WERI-Rb-1 (cell line): ENCODE data around the gene IGSF1.

Experiments used
- DNase-seq: peaks from one replicate; pipeline ENCODE4 v3.0.0-alpha.2; 2020
- H3K27ac ChIP-seq: fragments of 250-450 bp; sonication (Bioruptor Pico); 2 replicates; pipeline ENCODE4 v1.5.1; 2020; ENCODE audit warnings: mild to moderate bottlenecking, moderate library complexity
- H3K27me3 ChIP-seq: fragments of 250-450 bp; sonication (Bioruptor Pico); 2 replicates; pipeline ENCODE4 v1.5.1; 2021; ENCODE audit warnings: mild to moderate bottlenecking, low read depth, moderate library complexity; ENCODE audit not compliant: insufficient read depth, severe bottlenecking
- H3K36me3 ChIP-seq: fragments of 250-450 bp; sonication (Bioruptor Pico); 2 replicates; pipeline ENCODE4 v1.5.1; 2020; ENCODE audit warnings: mild to moderate bottlenecking, moderate library complexity
- H3K4me3 ChIP-seq: 2 replicates; pipeline ENCODE4 v1.5.1; 2011; ENCODE audit warnings: low read depth, mild to moderate bottlenecking, control low read depth, low read length
- H3K9me3 ChIP-seq: fragments of 250-450 bp; sonication (Bioruptor Pico); 2 replicates; pipeline ENCODE4 v1.5.1; 2021; ENCODE audit warnings: mild to moderate bottlenecking, moderate library complexity; ENCODE audit not compliant: severe bottlenecking
- TF ChIP-seq, protein P1 (sequence below): IDR thresholded peaks from 2 replicates; pipeline ENCODE4 v1.5.1; 2011; ENCODE audit warnings: low read depth, mild to moderate bottlenecking, control low read depth, inconsistent platforms, low read length

The IGSF1 gene

DNA sequence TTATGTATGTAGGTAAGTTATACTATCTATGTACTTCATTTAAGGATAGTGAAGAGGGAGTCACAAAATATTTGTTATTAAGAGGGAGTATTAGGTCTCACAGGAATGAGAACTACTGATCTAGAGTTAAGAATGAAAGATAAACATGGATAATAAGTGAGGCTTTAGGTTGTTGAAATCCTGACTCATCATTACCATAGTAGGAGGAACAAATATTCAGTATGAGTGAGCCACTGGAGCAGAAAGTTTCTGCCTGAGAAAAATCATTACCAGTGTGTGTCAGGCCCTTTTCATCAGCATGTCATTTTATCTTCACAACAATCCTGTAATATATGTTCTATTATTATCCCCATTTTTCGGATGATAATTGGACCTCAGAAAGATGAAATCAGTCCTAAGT is 27.2 kb upstream of the IGSF1 start:
- TF ChIP-seq, protein P1, sequence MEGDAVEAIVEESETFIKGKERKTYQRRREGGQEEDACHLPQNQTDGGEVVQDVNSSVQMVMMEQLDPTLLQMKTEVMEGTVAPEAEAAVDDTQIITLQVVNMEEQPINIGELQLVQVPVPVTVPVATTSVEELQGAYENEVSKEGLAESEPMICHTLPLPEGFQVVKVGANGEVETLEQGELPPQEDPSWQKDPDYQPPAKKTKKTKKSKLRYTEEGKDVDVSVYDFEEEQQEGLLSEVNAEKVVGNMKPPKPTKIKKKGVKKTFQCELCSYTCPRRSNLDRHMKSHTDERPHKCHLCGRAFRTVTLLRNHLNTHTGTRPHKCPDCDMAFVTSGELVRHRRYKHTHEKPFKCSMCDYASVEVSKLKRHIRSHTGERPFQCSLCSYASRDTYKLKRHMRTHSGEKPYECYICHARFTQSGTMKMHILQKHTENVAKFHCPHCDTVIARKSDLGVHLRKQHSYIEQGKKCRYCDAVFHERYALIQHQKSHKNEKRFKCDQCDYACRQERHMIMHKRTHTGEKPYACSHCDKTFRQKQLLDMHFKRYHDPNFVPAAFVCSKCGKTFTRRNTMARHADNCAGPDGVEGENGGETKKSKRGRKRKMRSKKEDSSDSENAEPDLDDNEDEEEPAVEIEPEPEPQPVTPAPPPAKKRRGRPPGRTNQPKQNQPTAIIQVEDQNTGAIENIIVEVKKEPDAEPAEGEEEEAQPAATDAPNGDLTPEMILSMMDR, result no peak
- Histone ChIP-seq H3K27ac (no peak overlapping the region), H3K36me3 (no peaks in the 10 kb centered on the region), H3K27me3 (no peaks in the 10 kb centered on the region), H3K4me3 (no peak overlapping the region), H3K9me3 (no peaks in the 10 kb centered on the region)
- no peak for DNase-seq

DNA sequence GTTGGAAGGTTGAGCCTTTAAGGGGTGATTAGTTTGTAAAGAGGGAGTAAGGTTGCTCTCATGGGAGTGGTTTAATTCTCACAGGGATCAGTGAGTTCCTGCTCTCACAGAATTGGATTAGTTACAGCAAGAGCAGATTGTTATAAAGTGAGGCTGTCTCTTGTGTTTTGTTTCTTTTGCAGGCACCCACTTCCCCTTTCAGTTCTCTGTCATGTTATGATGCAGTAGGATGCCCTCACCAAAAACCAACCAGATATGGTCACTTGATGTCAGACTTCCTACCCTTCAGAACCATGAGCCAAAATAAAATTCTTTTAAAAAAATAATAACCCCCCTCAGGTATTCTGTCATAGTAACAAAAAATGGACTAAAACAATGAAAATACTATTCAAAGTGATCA is 19.9 kb upstream of the IGSF1 start:
- Histone ChIP-seq H3K9me3 (no peaks in the 10 kb centered on the region), H3K36me3 (no peaks in the 10 kb centered on the region), H3K27me3 (no peaks in the 10 kb centered on the region), H3K4me3 (no peak overlapping the region), H3K27ac (no peak overlapping the region)
- TF ChIP-seq, protein P1, result no peak
- DNase-seq, result no peak

GRCh38 chrX:131306601-131307000 is 17.5 kb upstream of the IGSF1 start:
- no peak overlapping the region for H3K4me3 ChIP-seq
- H3K27me3 ChIP-seq, result peaks cover 4% of the 10 kb centered on the region
- no peaks in the 10 kb centered on the region for H3K9me3 ChIP-seq
- no peaks in the 10 kb centered on the region for H3K36me3 ChIP-seq
- TF ChIP-seq, protein P1, result no peak
- H3K27ac ChIP-seq, result no peak overlapping the region
- no peak for DNase-seq

DNA sequence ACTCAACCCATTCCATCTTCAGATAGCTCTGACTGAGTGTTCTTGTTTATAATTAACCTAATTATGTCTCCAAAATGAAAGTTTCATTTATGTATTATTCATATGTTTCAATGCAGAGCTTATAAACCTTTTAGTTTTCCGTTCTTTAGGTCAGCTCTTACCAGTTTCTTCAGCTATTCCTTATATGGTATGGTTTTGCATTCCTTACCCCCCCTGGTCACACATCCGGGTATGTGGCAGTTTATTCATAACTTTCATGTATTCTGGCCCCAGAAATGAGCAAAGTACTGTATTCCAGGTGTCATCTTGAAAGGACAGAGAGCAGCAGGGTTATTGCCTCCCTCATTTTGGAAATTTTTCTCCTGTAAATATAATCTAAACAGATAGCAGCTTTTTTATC is 16.8 kb upstream of the IGSF1 start:
- peaks cover 4% of the 10 kb centered on the region for H3K27me3 ChIP-seq
- H3K36me3 ChIP-seq, result no peaks in the 10 kb centered on the region
- TF ChIP-seq, protein P1, result no peak
- no peak overlapping the region for H3K4me3 ChIP-seq
- H3K9me3 ChIP-seq, result no peaks in the 10 kb centered on the region
- no peak for DNase-seq
- no peak overlapping the region for H3K27ac ChIP-seq

DNA sequence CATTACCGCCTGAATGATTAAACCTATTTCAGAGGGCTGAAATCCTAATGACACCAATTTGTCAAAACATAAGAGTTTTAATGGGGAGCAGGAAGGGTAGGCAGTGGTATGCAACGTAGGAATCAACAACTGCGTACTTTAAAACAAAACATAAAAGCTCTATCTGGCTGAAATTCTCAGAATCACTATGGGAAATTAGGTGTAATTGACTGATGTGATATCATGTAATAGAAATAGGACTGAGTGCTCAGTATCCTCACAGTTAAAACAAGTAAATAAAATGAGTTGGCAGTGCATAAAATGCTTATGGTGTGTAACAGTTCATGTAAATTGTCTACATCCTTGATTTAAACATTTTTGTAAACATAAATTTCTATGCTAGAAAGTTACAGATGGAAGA is 13.6 kb upstream of the IGSF1 start:
- Histone ChIP-seq H3K36me3 (no peaks in the 10 kb centered on the region), H3K27ac (no peak overlapping the region), H3K27me3 (peaks cover 4% of the 10 kb centered on the region), H3K9me3 (no peaks in the 10 kb centered on the region), H3K4me3 (no peak overlapping the region)
- TF ChIP-seq, protein P1, result no peak
- DNase-seq, result no peak

DNA sequence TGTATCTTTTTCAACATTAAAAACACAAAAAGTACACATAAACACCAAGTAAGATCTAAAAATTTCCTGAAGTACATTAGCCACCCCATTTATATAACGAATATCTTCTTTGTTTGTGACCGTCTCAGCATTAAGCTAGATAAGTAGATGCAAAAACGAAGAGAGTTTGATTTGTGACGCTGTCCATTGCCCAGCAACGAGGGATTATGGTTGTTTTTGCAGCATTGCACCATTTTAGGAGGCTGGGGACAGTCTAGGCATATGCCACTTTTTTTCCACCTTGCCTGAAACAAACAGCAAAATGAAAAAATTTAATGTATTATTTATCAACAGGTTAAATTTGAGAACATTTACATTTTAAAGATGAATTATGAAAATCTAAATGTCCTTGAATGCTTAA is 12.0 kb upstream of the IGSF1 start:
- Histone ChIP-seq H3K27ac (no peak overlapping the region), H3K36me3 (no peaks in the 10 kb centered on the region), H3K4me3 (no peak overlapping the region), H3K9me3 (no peaks in the 10 kb centered on the region), H3K27me3 (peaks cover 4% of the 10 kb centered on the region)
- TF ChIP-seq, protein P1, result no peak
- DNase-seq, result no peak
